T-helper 2 cell treated with Interferon-gamma antibody and Interleukin-4, amounts not matched to agents 100 ng/mL and 5 ng/mL, for 36 hours (primary cell): ENCODE measurements around the gene CYP39A1. TPM values are rescaled to one million over a fixed set of nuclear protein-coding genes. Genes with fewer than 3 reads are reported as not detected.

Source experiments
- intact Hi-C: fragments of 100-400 bp; cut with micrococcal nuclease; formaldehyde crosslinking; loops from one replicate; pipeline ENCODE4 v1.15.1; 2023
- total RNA-seq: library from RNA; stranded (reverse); gene quantifications from 2 replicates; pipeline ENCODE4 v1.2.3, GENCODE V29; 2022

CYP39A1 gene
- not detected in 2 replicates for total RNA-seq

- intact Hi-C loops: loop anchor here (1.0 to 10.0 kb wide), 2 partner anchors 524 to 638 kb away; partner anchors contain the start of genes CLIC5 and ENPP4
Observed at GRCh38 chr6:46652603-46653438, at the start of gene CYP39A1, which contains the start of gene SLC25A27. TSS of gene CYP39A1 (minus strand) at chr6:46652818. CDS start at chr6:46652582, 236 bp downstream. TSS of gene SLC25A27 (plus strand) at chr6:46652975. CDS start at chr6:46653193, 218 bp downstream.

GRCh38 chr6:46699970-46700369, 47.4 kb upstream of the CYP39A1 start:
- intact Hi-C loops: no loop called here

- intact Hi-C loops: no loop called here
Observed at GRCh38 chr6:46690911-46691451, 38.4 kb upstream of the CYP39A1 start.

- intact Hi-C loops: no loop called here
Observed at GRCh38 chr6:46690141-46690755, 37.6 kb upstream of the CYP39A1 start.

GRCh38 chr6:46689657-46690056, 37.0 kb upstream of the CYP39A1 start:
- intact Hi-C loops: no loop called here

- intact Hi-C loops: no loop called here
Observed at GRCh38 chr6:46688966-46689335, 36.3 kb upstream of the CYP39A1 start.

GRCh38 chr6:46688117-46688965, 35.7 kb upstream of the CYP39A1 start:
- intact Hi-C loops: no loop called here

GRCh38 chr6:46687619-46688097, 35.0 kb upstream of the CYP39A1 start, which contains the start of gene TDRD6:
TSS of gene TDRD6 (plus strand) at chr6:46687885. CDS start at chr6:46688129, 244 bp downstream.
- intact Hi-C loops: no loop called here

GRCh38 chr6:46684771-46685170, 32.2 kb upstream of the CYP39A1 start:
- intact Hi-C loops: no loop called here

GRCh38 chr6:46677314-46677654, 24.7 kb upstream of the CYP39A1 start:
- intact Hi-C loops: no loop called here

- intact Hi-C loops: no loop called here
Observed at GRCh38 chr6:46676604-46677313, 24.1 kb upstream of the CYP39A1 start.

- intact Hi-C loops: no loop called here
Observed at GRCh38 chr6:46674410-46674809, 21.8 kb upstream of the CYP39A1 start.

- intact Hi-C loops: no loop called here
Observed at GRCh38 chr6:46667377-46667776, 14.8 kb upstream of the CYP39A1 start.

GRCh38 chr6:46661483-46661882, 8.9 kb upstream of the CYP39A1 start:
- intact Hi-C loops: no loop called here

- intact Hi-C loops: loop anchor here (10.0 kb wide), 1 partner anchor 643 kb away; the partner anchor contains the start of gene CLIC5
Observed at GRCh38 chr6:46657642-46658041, 5.0 kb upstream of the CYP39A1 start.

- intact Hi-C loops: loop anchor here (10.0 kb wide), 1 partner anchor 641 kb away; the partner anchor contains the start of gene CLIC5
Observed at GRCh38 chr6:46655803-46656202, 3.2 kb upstream of the CYP39A1 start.

- intact Hi-C loops: loop anchor here (10.0 kb wide), 1 partner anchor 639 kb away; the partner anchor contains the start of gene CLIC5
Observed at GRCh38 chr6:46653439-46654195, 999 bp upstream of the CYP39A1 start.

- intact Hi-C loops: loop anchor here (1.0 to 10.0 kb wide), 2 partner anchors 523 to 637 kb away; partner anchors contain the start of genes CLIC5 and ENPP4
Observed at GRCh38 chr6:46652232-46652602, 401 bp downstream of the CYP39A1 start.

GRCh38 chr6:46651816-46652215, 802 bp downstream of the CYP39A1 start:
- intact Hi-C loops: loop anchor here (1.0 to 10.0 kb wide), 2 partner anchors 523 to 637 kb away; partner anchors contain the start of genes CLIC5 and ENPP4
